Heart left ventricle (tissue), 13 donors: Measurements from ENCODE around the gene GATAD1.

Experiments used
- CTCF ChIP-seq, 12 donors: fragments of 200-600 bp; sonication (generic) in 4 of 12; IDR thresholded peaks; one replicate each; pipeline versions ENCODE4 v1.5.0 to v1.8.0; 2018 to 2022; ENCODE audit warnings: antibody characterized with exemption in 12 of 12, mild to moderate bottlenecking in 5 of 12
- POLR2A ChIP-seq, 2 donors: fragments of 450-650 bp; IDR thresholded peaks; one replicate each; pipeline ENCODE4 v1.6.1; 2017; ENCODE audit warnings: antibody characterized with exemption in 2 of 2, mild to moderate bottlenecking in 2 of 2, moderate library complexity in 2 of 2
- donor health status: ischemic (EF 13 %, LVEDD 7.1; RV severe dilation, severe dysfunction).
- donor health status: DM: no; HTN: yes; CAD: no.
- donor health status: DM: no; HTN: no; CAD: no.
- donor health status: ischemic (EF 25% LVEDD 6.9; RV normal size, moderate dysfunction).
- donor health status: ischemic (EF 25% LVEDD 5.7; RV mildly dilated, moderate dysfunction).
- donor health status: ischemic (EF 35%, LVEDD 5.7; RV mildly dilated, moderate dysfunction).
- donor health status: nonischemic (EF 11% LVEDD 7.7; RV severe dilation, severe dysfunction).
- donor health status: DM: yes; HTN: yes; CAD: no.
- donor health status: PGD.
- donor health status: ischemic (EF 29% LVEDD 5.4; RV normal size, mild dysfunction).
- donor health status: nonischemic (EF 23%, LVEDD 6.1; RV moderate dilation, normal function).

GRCh38 chr7:92447345-92448204 lies at the start of gene GATAD1:
- TF ChIP-seq CTCF (IDR thresholded peaks at IDR 0.05): peak in 10 of 12 donors; percentile 87 to 98 (median 94)
- peak in 1 of 2 donors; percentile 70 for TF ChIP-seq POLR2A (IDR thresholded peaks at IDR 0.05)
